ENCODE results near the gene ELAPOR1. TPM values are rescaled to one million over a fixed set of nuclear protein-coding genes. Genes with fewer than 3 reads are reported as not detected.

Gene ELAPOR1
- total and polyA plus RNA-seq, 9 of the 15 experiments (the other 6 are each of a cell fraction or from before 2014, with no cell fraction given) = 0.07 to 1.2 (median 0.18) TPM

- TF ChIP-seq HIVEP1 (CRISPR knock-in tag; IDR thresholded peaks at IDR 0.05) (no peak), PPARD (CRISPR knock-in tag; IDR thresholded peaks at IDR 0.05) (no peak), ZNF395 (CRISPR knock-in tag; IDR thresholded peaks at IDR 0.05) (peak; percentile 97), FOXP4 (CRISPR knock-in tag; IDR thresholded peaks at IDR 0.05; ENCODE audit: borderline replicate concordance) (no peak), SMAD3 (CRISPR knock-in tag; conservative IDR thresholded peaks at IDR 0.05) (0 out of 2 replicates have a peak, but pooled peaks have one; percentile 35), USF1 (CRISPR knock-in tag; IDR thresholded peaks at IDR 0.05) (no peak), CBFB (CRISPR knock-in tag; IDR thresholded peaks at IDR 0.05) (no peak), RBBP5 (IDR thresholded peaks at IDR 0.05; ENCODE audit: borderline replicate concordance, insufficient read depth, low read length, poor library complexity, severe bottlenecking) (no peak), ZNF511 (CRISPR knock-in tag; IDR thresholded peaks at IDR 0.05) (no peak), RFX7 (CRISPR knock-in tag; IDR thresholded peaks at IDR 0.05) (no peak), CBFA2T3 (IDR thresholded peaks at IDR 0.05) (peak; percentile 99), MAZ (CRISPR knock-in tag; conservative IDR thresholded peaks at IDR 0.05 in 1 of 2, IDR thresholded peaks at IDR 0.05 in 1 of 2) (no peak), MAX (CRISPR knock-in tag; IDR thresholded peaks at IDR 0.05) (peak; percentile 83), FOXA3 (CRISPR knock-in tag; conservative IDR thresholded peaks at IDR 0.05 in 1 of 2, IDR thresholded peaks at IDR 0.05 in 1 of 2) (peak in 1 of 2 experiments; percentile 56; a peak in 1 of 4 replicates), RFX1 (IDR thresholded peaks at IDR 0.05) (no peak), CBFA2T2 (conservative IDR thresholded peaks at IDR 0.05) (peak; percentile 98), TRIM24 (IDR thresholded peaks at IDR 0.05) (peak; percentile 97), TAL1 (IDR thresholded peaks at IDR 0.05) (peak; percentile 95), ZMIZ1 (IDR thresholded peaks at IDR 0.05; ENCODE audit: low read depth in 2 of 2, low read length in 2 of 2) (peak in 1 of 2 experiments; percentile 92; a peak in 2 of 4 replicates), CCNT2 (IDR thresholded peaks at IDR 0.05; ENCODE audit: borderline replicate concordance, extremely low read depth, insufficient read length, low read depth, low read length) (peak; percentile 42)
Measured at GRCh38 chr1:109134423-109134822, 20.5 kb downstream of the ELAPOR1 start (continued).

Measured in K562 (cell line).